ENCODE data around the gene PRR29. TPM values are rescaled to one million over a fixed set of nuclear protein-coding genes. Genes with fewer than 3 reads are reported as not detected.

The PRR29 gene
- total RNA-seq, 1 donor from 2014 or later, result not detected

GRCh38 chr17:64040206-64040605, 42.1 kb downstream of the PRR29 start:
- Histone ChIP-seq H3K4me1 (no peaks in the 10 kb centered on the region), H3K9me3 (replicated peaks) (no peaks in the 10 kb centered on the region), H3K36me3 (peaks cover 38% of the 10 kb centered on the region), H3K27ac (replicated peaks) (no peak overlapping the region), H3K27me3 (ENCODE audit: low read depth) (no peaks in the 10 kb centered on the region), H3K4me3 (no peak overlapping the region)
- no peak for DNase-seq
- no peak for TF ChIP-seq CTCF (IDR thresholded peaks at IDR 0.05; ENCODE audit: borderline replicate concordance)
- intact Hi-C loops (cut with micrococcal nuclease), result no loop called here

GRCh38 chr17:64041912-64042311, 43.8 kb downstream of the PRR29 start:
- no peaks in the 10 kb centered on the region for H3K4me1 ChIP-seq
- no peak overlapping the region for H3K27ac ChIP-seq (replicated peaks)
- no peak overlapping the region for H3K4me3 ChIP-seq
- H3K27me3 ChIP-seq (ENCODE audit: low read depth), result no peaks in the 10 kb centered on the region
- no peak for DNase-seq
- no peaks in the 10 kb centered on the region for H3K9me3 ChIP-seq (replicated peaks)
- peaks cover 55% of the 10 kb centered on the region for H3K36me3 ChIP-seq
- no peak for TF ChIP-seq CTCF (IDR thresholded peaks at IDR 0.05; ENCODE audit: borderline replicate concordance)
- intact Hi-C loops (cut with micrococcal nuclease), result no loop called here

- Histone ChIP-seq H3K36me3 (peaks cover 65% of the 10 kb centered on the region), H3K4me3 (no peak overlapping the region), H3K27me3 (ENCODE audit: low read depth) (no peaks in the 10 kb centered on the region), H3K27ac (replicated peaks) (no peak overlapping the region), H3K9me3 (replicated peaks) (no peaks in the 10 kb centered on the region), H3K4me1 (no peaks in the 10 kb centered on the region)
- intact Hi-C loops (cut with micrococcal nuclease), result no loop called here
- no peak for TF ChIP-seq CTCF (IDR thresholded peaks at IDR 0.05; ENCODE audit: borderline replicate concordance)
- DNase-seq, result no peak
Observed at GRCh38 chr17:64042700-64043485, 44.7 kb downstream of the PRR29 start.

- Histone ChIP-seq H3K4me1 (no peaks in the 10 kb centered on the region), H3K4me3 (no peak overlapping the region), H3K9me3 (replicated peaks) (no peaks in the 10 kb centered on the region), H3K27me3 (ENCODE audit: low read depth) (no peaks in the 10 kb centered on the region), H3K36me3 (peaks cover 80% of the 10 kb centered on the region), H3K27ac (replicated peaks) (no peak overlapping the region)
- intact Hi-C loops (cut with micrococcal nuclease), result no loop called here
- DNase-seq, result no peak
- no peak for TF ChIP-seq CTCF (IDR thresholded peaks at IDR 0.05; ENCODE audit: borderline replicate concordance)
Observed at GRCh38 chr17:64045176-64045575, 47.0 kb downstream of the PRR29 start.

GRCh38 chr17:64048805-64049204, 50.7 kb downstream of the PRR29 start:
- no peak overlapping the region for H3K27ac ChIP-seq (replicated peaks)
- H3K9me3 ChIP-seq (replicated peaks), result no peaks in the 10 kb centered on the region
- no peak for TF ChIP-seq CTCF (IDR thresholded peaks at IDR 0.05; ENCODE audit: borderline replicate concordance)
- peaks cover 94% of the 10 kb centered on the region for H3K36me3 ChIP-seq
- intact Hi-C loops (cut with micrococcal nuclease), result no loop called here
- no peaks in the 10 kb centered on the region for H3K4me1 ChIP-seq
- H3K4me3 ChIP-seq, result no peak overlapping the region
- no peaks in the 10 kb centered on the region for H3K27me3 ChIP-seq (ENCODE audit: low read depth)
- no peak for DNase-seq

Data from left ventricle myocardium inferior (tissue), 1 donor.